HepG2 (cell line): ENCODE data around the gene ZCCHC24. TPM values are rescaled to one million over a fixed set of nuclear protein-coding genes. Genes with fewer than 3 reads are reported as not detected.
A peak's percentile ranks its signal among the peaks of the same experiment; 100 is the strongest.

ENCODE experiments used
- ATAC-seq: fragments of 200-7000 bp; cut with Tn5 transposase; 3 replicates; pipeline ENCODE4 v1.9.1; 2020; ENCODE audit warnings: mild to moderate bottlenecking, moderate library complexity
- BruUV-seq: library from RNA; stranded (reverse); fragments of 400-500 nt; replicated peaks from 2 replicates; lab custom pipeline; 2021; lab: Mats Ljungman, UMichigan
- CTCF ChIA-PET: fragments of 300-600 bp; formaldehyde crosslinking; extraction: SDS; loops from one replicate; lab custom pipeline; 2021; ENCODE audit warnings: low total read pairs, inconsistent platforms, low intra/inter-chr PET ratio; lab: Yijun Ruan, JAX
- POLR2A ChIA-PET: fragments of 350-600 bp; sonication (Branson Sonifier 250); formaldehyde crosslinking; loops from one replicate; lab custom pipeline; 2020; ENCODE audit warnings: antibody characterized with exemption, inconsistent platforms; lab: Yijun Ruan, JAX
- DNase-seq: peaks from one replicate; pipeline ENCODE4 v3.0.0-alpha.2; 2015; ENCODE audit warnings: low spot score
- FAIRE-seq: peaks from 3 replicates; lab custom pipeline; 2011; peaks lifted over from hg19 to GRCh38; lab: Jason Lieb, UNC
- H2AFZ ChIP-seq: one replicate; pipeline ENCODE4 v1.6.1; 2011; ENCODE audit warnings: low read length, inconsistent platforms
- H3K27ac ChIP-seq: fragments of 300-600 bp; 3 replicates; pipeline ENCODE4 v1.8.0; 2011; ENCODE audit warnings: mixed run types, mild to moderate bottlenecking, mixed read lengths, low read length, inconsistent platforms; ENCODE audit not compliant: insufficient read depth; ENCODE audit errors: extremely low read length
- H3K27me3 ChIP-seq, 2 experiments: fragments of 200-600 bp in 1 of 2; 2 replicates in 1 of 2; 3 replicates in 1 of 2; pipeline versions ENCODE4 v1.6.0 to v1.8.0; 2011; ENCODE audit warnings: low read length in 2 of 2, mild to moderate bottlenecking in 2 of 2, moderate library complexity in 2 of 2, inconsistent platforms in 1 of 2; ENCODE audit not compliant: insufficient read depth in 2 of 2, control insufficient read depth in 1 of 2
- H3K36me3 ChIP-seq, 2 experiments: fragments of 200-600 bp in 1 of 2; replicated peaks in 1 of 2; 2 replicates in 1 of 2; 3 replicates in 1 of 2; pipeline versions ENCODE4 v1.5.1 to v1.8.0; 2011; ENCODE audit warnings: low read length in 2 of 2, inconsistent platforms in 1 of 2; ENCODE audit not compliant: insufficient read depth in 2 of 2, control insufficient read depth in 1 of 2
- H3K4me1 ChIP-seq: 2 replicates; pipeline ENCODE4 v1.5.1; 2012; ENCODE audit warnings: low read length, inconsistent platforms; ENCODE audit not compliant: insufficient read depth
- H3K4me2 ChIP-seq: 2 replicates; pipeline ENCODE4 v1.6.0; 2011; ENCODE audit warnings: low read depth, low read length, inconsistent platforms
- H3K4me3 ChIP-seq, 3 experiments: fragments of 200-600 bp in 1 of 3; sonication (generic), shearing (Covaris generic) in 1 of 3; replicated peaks in 1 of 3; 2 replicates each; pipeline ENCODE4 v1.5.1; 2011 to 2016; ENCODE audit warnings: low read length in 3 of 3, inconsistent platforms in 2 of 3, low read depth in 2 of 3, mild to moderate bottlenecking in 2 of 3, control low read depth in 1 of 3, mixed read lengths in 1 of 3; ENCODE audit not compliant: insufficient read depth in 1 of 3
- H3K79me2 ChIP-seq: one replicate; pipeline ENCODE4 v1.6.1; 2011; ENCODE audit warnings: low read length, inconsistent platforms; ENCODE audit not compliant: insufficient read depth
- H3K9ac ChIP-seq: 2 replicates; pipeline ENCODE4 v1.6.0; 2011; ENCODE audit warnings: mild to moderate bottlenecking, low read depth, low read length, inconsistent platforms; ENCODE audit not compliant: insufficient read depth
- H3K9me3 ChIP-seq: 2 replicates; pipeline ENCODE4 v1.5.1; 2012; ENCODE audit warnings: mild to moderate bottlenecking, low read length
- H4K20me1 ChIP-seq: 2 replicates; pipeline ENCODE4 v1.6.0; 2011; ENCODE audit warnings: inconsistent platforms, mild to moderate bottlenecking, low read length, moderate library complexity; ENCODE audit not compliant: insufficient read depth
- ERF ChIP-seq: IDR thresholded peaks from 2 replicates; pipeline ENCODE4 v1.6.1; 2018; ENCODE audit warnings: missing biosample characterization, missing genetic modification reagents
- FOXA1 ChIP-seq, 2 experiments: fragments of 450-650 bp in 1 of 2; sonication (generic) in 1 of 2; formaldehyde crosslinking in 1 of 2; IDR thresholded peaks; 2 replicates each; pipeline versions ENCODE4 v1.4.0 to v1.6.1; 2016 to 2020; ENCODE audit warnings: missing genetic modification reagents in 1 of 2
- GABPB1 ChIP-seq: IDR thresholded peaks from 2 replicates; pipeline ENCODE4 v1.6.1; 2016; ENCODE audit warnings: mild to moderate bottlenecking, missing genetic modification reagents, moderate library complexity, missing compliant biosample characterization
- HNF4A ChIP-seq: sonication (generic); formaldehyde crosslinking; IDR thresholded peaks from 2 replicates; pipeline ENCODE4 v1.4.0; 2020; ENCODE audit warnings: missing genetic modification reagents
- MAFK ChIP-seq, 2 experiments: IDR thresholded peaks in 1 of 2; conservative IDR thresholded peaks in 1 of 2; 2 replicates each; pipeline ENCODE4 v1.6.1; 2011; ENCODE audit warnings: improper control_type of control experiment in 2 of 2, low read length in 2 of 2
- NFIC ChIP-seq: IDR thresholded peaks from 2 replicates; pipeline ENCODE4 v1.6.1; 2012; ENCODE audit warnings: mild to moderate bottlenecking, low read length, inconsistent platforms
- NR2F2 ChIP-seq: IDR thresholded peaks from 2 replicates; pipeline ENCODE4 v1.6.1; 2012; ENCODE audit warnings: low read depth, inconsistent platforms, borderline replicate concordance
- RBAK ChIP-seq: sonication (generic); formaldehyde crosslinking; IDR thresholded peaks from 2 replicates; pipeline ENCODE4 v1.5.1; 2020; ENCODE audit warnings: mild to moderate bottlenecking, missing genetic modification reagents
- RXRB ChIP-seq: IDR thresholded peaks from 2 replicates; pipeline ENCODE4 v1.6.1; 2016; ENCODE audit warnings: borderline replicate concordance, missing genetic modification reagents, missing compliant biosample characterization
- SKI ChIP-seq: fragments of 450-650 bp; IDR thresholded peaks from one replicate; pipeline ENCODE4 v1.6.1; 2018; ENCODE audit warnings: mild to moderate bottlenecking; ENCODE audit not compliant: partially characterized antibody
- ZFP1 ChIP-seq: IDR thresholded peaks from 2 replicates; pipeline ENCODE4 v1.6.1; 2016
- ZNF12 ChIP-seq: sonication (generic); formaldehyde crosslinking; IDR thresholded peaks from 2 replicates; pipeline ENCODE4 v1.5.0; 2020; ENCODE audit warnings: missing genetic modification reagents
- ZNF446 ChIP-seq: sonication (generic); formaldehyde crosslinking; IDR thresholded peaks from 2 replicates; pipeline ENCODE4 v1.5.0; 2020; ENCODE audit warnings: mild to moderate bottlenecking, missing genetic modification reagents
- WGBS: methylation state at CpG from one replicate; pipeline ENCODE4 v1.1.6; 2017; ENCODE audit warnings: low lambda C conversion rate; 5-methylcytosine and 5-hydroxymethylcytosine counted together
- in situ Hi-C: cut with HindIII; loops from 2 replicates; pipeline ENCODE4 v1.10.0; 2017; ENCODE audit warnings: low pct_unique_long_range_greater_than_20kb; ENCODE audit not compliant: extremely low pct_ligation_motif_present
- intact Hi-C: fragments of 100-400 bp; cut with micrococcal nuclease; formaldehyde crosslinking; loops from one replicate; pipeline ENCODE4 v1.10.0; 2022; ENCODE audit not compliant: unreplicated experiment
- polyA plus RNA-seq, 8 experiments: library from polyadenylated mRNA; depleted of rRNA in 3 of 8; stranded (reverse) in 7 of 8; unstranded in 1 of 8; fragments of >200 nt; fragmentation: Illumina TruSeq in 4 of 8; extraction: Trizol in 4 of 8; gene quantifications; 2 replicates each; pipeline versions ENCODE4 v1.2.1 to v1.2.3, GENCODE V29; 2011 to 2016; ENCODE audit warnings: low read depth in 4 of 8, missing spikeins in 1 of 8, mixed read lengths in 1 of 8; ENCODE audit not compliant: insufficient read depth in 1 of 8
- total RNA-seq, 5 experiments: library from RNA; depleted of rRNA; stranded (reverse); fragments of >200 nt; fragmentation: Illumina TruSeq; extraction: Trizol; gene quantifications; 2 replicates each; pipeline ENCODE4 v1.2.3, GENCODE V29; 2016; ENCODE audit warnings: low read depth in 1 of 5
- TF ChIP-seq, protein P1 (sequence below): sonication (generic); formaldehyde crosslinking; IDR thresholded peaks from 2 replicates; pipeline ENCODE4 v1.4.0; 2020; ENCODE audit warnings: low read depth, missing genetic modification reagents

ZCCHC24 gene
- total and polyA plus RNA-seq, 2 of the 13 experiments (the other 11 are each of a cell fraction or from before 2014, with no cell fraction given): 3.1 to 7.9 TPM

DNA sequence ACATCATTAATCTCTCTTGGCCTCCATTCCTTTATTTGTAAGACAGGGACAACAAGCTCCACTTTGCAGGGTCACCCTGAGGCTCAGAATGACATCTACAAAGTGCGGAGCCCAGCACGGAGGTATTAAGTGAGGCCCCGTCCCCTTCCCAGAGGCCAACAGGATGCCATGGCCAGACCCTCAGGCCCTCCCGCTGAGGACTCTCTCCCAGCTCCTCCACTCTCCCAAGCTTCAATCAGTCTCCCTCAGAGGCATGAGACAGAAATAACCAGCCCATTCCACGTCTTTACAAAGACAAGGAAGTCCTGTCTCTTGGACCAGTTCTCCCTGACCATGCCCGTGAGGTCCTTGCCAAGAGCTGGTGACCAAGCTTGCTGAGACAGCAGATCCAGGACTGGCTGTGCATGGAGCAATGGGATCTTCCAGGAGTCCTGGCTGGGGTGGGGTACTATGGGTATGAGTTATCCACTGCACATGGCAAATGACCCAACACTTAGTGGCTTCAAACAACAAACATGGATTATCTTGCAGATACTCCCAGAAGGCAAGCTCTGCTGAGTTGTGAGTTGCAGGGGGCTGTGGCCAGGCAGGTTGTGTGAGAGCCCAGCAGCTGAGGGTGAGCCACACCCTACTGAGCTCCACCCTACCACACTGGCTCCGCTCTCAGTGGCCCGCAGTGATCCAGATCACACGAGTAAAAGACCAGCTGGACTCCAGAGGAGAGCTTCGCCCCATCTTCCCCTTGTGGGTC lies 102.4 kb downstream of the ZCCHC24 start:
- no peak for FAIRE-seq
- no peak overlapping the region for H3K4me3 ChIP-seq
- H3K4me2 ChIP-seq: no peak overlapping the region
- intact Hi-C loops (loop anchor here (10.0 kb wide), 1 partner anchor 48 kb away; no protein-coding TSS in a partner anchor), in situ Hi-C loops (no loop called here)
- H4K20me1 ChIP-seq: peaks cover under 1% of the 10 kb centered on the region; the same call in 1 of the 2 replicates
- peaks cover 6% of the 10 kb centered on the region for H3K79me2 ChIP-seq
- H3K36me3 ChIP-seq: no peaks in the 10 kb centered on the region
- no peak overlapping the region for H3K27ac ChIP-seq
- TF ChIP-seq ERF (CRISPR knock-in tag): no peak
- TF ChIP-seq NFIC: no peak
- 0 out of 4 replicates have a peak, but pooled peaks have one; percentile 5 to 13 for TF ChIP-seq MAFK (conservative IDR thresholded peaks at IDR 0.05 in 1 of 2, IDR thresholded peaks at IDR 0.05 in 1 of 2; ENCODE audit: low read length in 2 of 2)
- no peak for TF ChIP-seq RBAK (CRISPR knock-in tag)
- no peak for ATAC-seq
- ChIA-PET CTCF (no interaction called here), POLR2A (interaction anchor here (7.8 kb wide), 1 partner anchor 7 kb away, joined by 134 read pairs; no protein-coding TSS in a partner anchor)
- H3K4me1 ChIP-seq: peaks cover 67% of the 10 kb centered on the region
- no TSS peak for BruUV-seq
- no peak overlapping the region for H2AFZ ChIP-seq
- H3K9me3 ChIP-seq: no peaks in the 10 kb centered on the region
- 93% methylated on average over 10 of the region's 10 CpGs for WGBS
- DNase-seq: no peak
- H3K27me3 ChIP-seq: no peaks in the 10 kb centered on the region
- H3K9ac ChIP-seq: no peak overlapping the region

DNA sequence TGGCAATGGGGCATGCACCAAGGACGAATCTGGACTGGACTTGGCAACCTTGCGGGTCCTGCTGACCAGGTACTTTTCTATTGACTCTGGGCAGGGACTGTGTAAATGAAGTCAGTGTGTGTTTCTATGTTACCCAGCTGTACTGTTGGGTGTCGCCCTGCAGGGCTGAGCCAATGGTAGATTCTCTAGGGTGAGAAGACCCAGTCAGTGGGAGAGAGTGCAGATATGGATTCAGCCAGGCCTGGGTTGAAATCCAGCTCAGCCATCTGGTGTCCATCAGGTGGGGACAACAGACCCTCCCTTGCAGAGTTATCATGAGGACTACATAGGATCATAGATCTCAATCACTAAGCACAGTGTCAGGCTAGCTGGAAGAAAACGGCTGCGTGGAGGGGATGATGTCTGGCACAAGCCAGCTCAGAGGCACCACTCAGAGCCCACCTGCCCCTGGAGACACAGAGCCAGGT lies 103.1 kb downstream of the ZCCHC24 start:
- Histone ChIP-seq H3K4me3 (no peak overlapping the region), H3K36me3 (no peaks in the 10 kb centered on the region), H4K20me1 (no peaks in the 10 kb centered on the region), H3K4me2 (0 out of 2 replicates have a peak overlapping the region, but pooled peaks have one; percentile 8), H3K4me1 (peaks cover 71% of the 10 kb centered on the region), H2AFZ (no peak overlapping the region), H3K9ac (no peak overlapping the region), H3K9me3 (no peaks in the 10 kb centered on the region), H3K79me2 (no peaks in the 10 kb centered on the region), H3K27ac (no peak overlapping the region), H3K27me3 (no peaks in the 10 kb centered on the region)
- whole genome bisulfite sequencing: 20% methylated on average over 3 of the region's 5 CpGs
- ATAC-seq (peak; percentile 53), DNase-seq (peak; percentile 49), FAIRE-seq (peak; percentile 36)
- intact Hi-C loops: loop anchor here (10.0 kb wide), 1 partner anchor 48 kb away; no protein-coding TSS in a partner anchor
- CTCF ChIA-PET: no interaction called here
- in situ Hi-C loops: no loop called here
- no TSS peak for BruUV-seq
- POLR2A ChIA-PET: interaction anchor here (1.4 kb wide), 1 partner anchor 8 kb away, joined by 3 read pairs; no protein-coding TSS in a partner anchor
- no peak for TF ChIP-seq SKI
- TF ChIP-seq FOXA1 (IDR thresholded peaks at IDR 0.05): no peak
- TF ChIP-seq FOXA1 (CRISPR knock-in tag; IDR thresholded peaks at IDR 0.05): peak; percentile 62; the same call in 1 of the 2 replicates
- no peak for TF ChIP-seq RXRB (CRISPR knock-in tag)
- peak; percentile 43 to 60; a peak in 3 of 4 replicates for TF ChIP-seq MAFK (conservative IDR thresholded peaks at IDR 0.05 in 1 of 2, IDR thresholded peaks at IDR 0.05 in 1 of 2; ENCODE audit: low read length in 2 of 2)
- TF ChIP-seq, protein P1, sequence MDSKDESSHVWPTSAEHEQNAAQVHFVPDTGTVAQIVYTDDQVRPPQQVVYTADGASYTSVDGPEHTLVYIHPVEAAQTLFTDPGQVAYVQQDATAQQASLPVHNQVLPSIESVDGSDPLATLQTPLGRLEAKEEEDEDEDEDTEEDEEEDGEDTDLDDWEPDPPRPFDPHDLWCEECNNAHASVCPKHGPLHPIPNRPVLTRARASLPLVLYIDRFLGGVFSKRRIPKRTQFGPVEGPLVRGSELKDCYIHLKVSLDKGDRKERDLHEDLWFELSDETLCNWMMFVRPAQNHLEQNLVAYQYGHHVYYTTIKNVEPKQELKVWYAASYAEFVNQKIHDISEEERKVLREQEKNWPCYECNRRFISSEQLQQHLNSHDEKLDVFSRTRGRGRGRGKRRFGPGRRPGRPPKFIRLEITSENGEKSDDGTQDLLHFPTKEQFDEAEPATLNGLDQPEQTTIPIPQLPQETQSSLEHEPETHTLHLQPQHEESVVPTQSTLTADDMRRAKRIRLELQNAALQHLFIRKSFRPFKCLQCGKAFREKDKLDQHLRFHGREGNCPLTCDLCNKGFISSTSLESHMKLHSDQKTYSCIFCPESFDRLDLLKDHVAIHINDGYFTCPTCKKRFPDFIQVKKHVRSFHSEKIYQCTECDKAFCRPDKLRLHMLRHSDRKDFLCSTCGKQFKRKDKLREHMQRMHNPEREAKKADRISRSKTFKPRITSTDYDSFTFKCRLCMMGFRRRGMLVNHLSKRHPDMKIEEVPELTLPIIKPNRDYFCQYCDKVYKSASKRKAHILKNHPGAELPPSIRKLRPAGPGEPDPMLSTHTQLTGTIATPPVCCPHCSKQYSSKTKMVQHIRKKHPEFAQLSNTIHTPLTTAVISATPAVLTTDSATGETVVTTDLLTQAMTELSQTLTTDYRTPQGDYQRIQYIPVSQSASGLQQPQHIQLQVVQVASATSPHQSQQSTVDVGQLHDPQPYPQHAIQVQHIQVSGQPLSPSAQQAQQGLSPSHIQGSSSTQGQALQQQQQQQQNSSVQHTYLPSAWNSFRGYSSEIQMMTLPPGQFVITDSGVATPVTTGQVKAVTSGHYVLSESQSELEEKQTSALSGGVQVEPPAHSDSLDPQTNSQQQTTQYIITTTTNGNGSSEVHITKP (CRISPR knock-in tag): peak; percentile 75; the same call in 1 of the 2 replicates
- peak; percentile 91; the same call in 1 of the 2 replicates for TF ChIP-seq ZFP1
- TF ChIP-seq ZNF446 (CRISPR knock-in tag): no peak
- no peak for TF ChIP-seq GABPB1
- TF ChIP-seq HNF4A: peak; percentile 14; the same call in 1 of the 2 replicates
- TF ChIP-seq ZNF12 (CRISPR knock-in tag): 0 out of 2 replicates have a peak, but pooled peaks have one; percentile 28
- no peak for TF ChIP-seq NR2F2
